ENCODE results near the gene ARHGAP32. TPM values are rescaled to one million over a fixed set of nuclear protein-coding genes. Genes with fewer than 3 reads are reported as not detected.

Gene ARHGAP32
- total RNA-seq, 1 donor from 2014 or later: 11.7 TPM

DNA sequence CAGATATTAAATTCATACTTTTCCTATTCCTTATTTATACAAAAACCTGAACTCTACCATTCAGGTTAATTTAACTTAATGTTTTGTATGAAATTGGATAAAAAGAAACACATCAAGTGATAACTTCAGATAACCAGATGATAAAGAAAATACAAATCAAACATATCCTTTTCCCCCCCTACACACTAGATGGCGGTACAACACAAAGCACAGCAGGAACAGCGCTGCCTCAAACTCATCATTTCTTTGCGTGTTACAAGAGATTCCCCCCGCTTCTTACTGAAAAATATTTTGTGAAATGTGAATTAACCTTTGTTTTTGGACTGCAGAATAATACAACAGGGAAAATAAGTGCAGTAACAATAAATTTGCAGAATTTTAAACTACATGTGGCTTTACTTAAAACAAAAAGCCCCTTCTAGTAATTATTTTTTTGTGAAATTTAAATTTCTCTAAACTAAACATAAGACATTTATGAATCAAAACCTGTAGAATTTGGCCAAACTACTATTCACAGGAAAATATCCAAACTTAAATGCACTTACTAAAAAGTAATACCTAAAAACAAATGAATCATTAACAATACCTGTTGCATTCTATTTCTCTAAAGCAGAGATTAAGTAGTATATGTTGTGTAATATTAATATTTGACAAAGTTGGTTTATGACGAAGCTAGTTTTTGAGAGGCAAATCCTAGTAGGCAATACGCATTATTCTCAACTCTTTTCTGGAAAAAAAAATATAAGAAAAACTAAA, 74.4 kb downstream of the ARHGAP32 start:
- DNase-seq (ENCODE audit: extremely low read depth, low read depth, low spot score): peak; percentile 44

DNA sequence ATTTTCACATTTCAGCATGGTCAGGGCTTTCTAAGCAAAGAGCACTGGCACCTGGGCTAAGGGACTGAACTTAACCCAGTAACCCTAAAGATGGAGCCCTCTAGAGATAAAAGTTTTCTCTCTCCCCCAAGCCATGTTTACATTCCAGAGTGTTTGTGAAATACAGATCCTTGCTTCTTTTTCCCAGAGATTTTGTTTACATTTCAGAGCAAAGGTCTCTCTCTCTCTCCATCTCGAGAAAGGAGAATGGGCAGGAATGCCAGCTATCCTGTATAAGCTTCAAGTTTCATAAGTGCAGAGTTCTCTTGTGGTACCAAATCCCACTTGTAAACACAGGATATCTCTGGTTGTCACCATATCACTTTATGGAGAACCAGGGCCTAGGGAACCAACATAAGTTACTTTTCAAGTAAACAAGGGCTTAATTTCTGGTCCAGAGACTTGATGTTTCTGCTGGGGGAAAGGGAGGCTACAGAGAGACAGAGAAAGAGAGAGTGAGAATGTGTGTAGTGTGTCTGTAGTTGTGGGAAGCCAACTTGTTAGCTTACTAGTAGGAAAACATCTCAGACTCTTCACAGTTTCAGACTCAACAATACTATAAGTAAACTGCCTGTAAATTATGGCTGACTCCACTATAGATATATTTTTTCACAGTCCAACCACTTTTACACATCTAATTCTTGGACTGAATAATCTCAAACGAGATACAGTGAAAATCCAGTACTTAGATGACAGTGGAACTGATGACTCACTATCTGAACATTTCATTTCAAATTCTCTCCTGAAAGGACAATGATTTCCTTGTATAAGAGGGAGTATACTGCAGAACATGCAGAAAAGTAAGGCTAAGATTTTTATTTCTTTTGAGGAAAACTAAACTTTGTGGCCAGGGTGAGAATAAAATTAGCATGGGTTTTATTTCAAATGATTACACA, 76.2 kb downstream of the ARHGAP32 start:
- no peak for DNase-seq (ENCODE audit: extremely low read depth, low read depth, low spot score)

DNA sequence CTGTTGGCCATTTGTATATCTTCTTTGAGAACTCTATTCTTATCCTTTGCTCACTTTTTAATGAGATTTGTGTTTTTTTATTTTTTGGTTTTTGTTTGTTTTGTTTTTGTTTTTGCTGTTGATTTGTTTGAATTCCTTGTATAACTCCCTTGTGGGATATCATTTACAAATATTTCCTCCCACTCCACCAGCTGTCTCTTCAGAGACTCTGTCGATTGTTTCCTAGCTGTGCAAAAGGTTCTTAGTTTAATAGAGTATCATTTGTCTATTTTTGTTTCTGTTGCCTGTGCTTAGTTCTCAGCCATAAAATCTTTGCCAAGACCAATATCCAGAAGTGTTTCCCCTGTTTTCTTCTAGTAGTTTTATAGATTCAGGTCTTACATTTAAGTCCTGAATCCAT, 82.4 kb downstream of the ARHGAP32 start:
- no peak for DNase-seq (ENCODE audit: extremely low read depth, low read depth, low spot score)

DNA sequence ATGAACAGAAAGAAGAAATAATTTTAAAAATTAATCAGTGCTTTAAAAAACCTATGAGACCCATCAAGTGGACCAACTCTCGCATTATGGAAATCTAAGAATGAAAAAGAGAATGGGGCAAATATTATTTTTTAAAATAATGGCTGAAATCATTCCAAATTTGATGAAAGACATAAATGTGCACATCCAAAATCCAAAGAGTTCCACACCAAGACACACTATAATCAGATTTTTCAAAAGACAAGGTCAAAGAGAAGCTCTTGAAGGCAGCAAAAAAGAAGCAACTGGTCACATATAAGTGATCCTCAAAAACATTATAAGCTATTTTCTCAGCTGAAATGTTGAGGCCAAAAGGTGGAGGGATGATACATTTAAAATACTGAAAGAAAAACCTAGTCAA, 85.3 kb downstream of the ARHGAP32 start:
- DNase-seq (ENCODE audit: extremely low read depth, low read depth, low spot score): no peak

DNA sequence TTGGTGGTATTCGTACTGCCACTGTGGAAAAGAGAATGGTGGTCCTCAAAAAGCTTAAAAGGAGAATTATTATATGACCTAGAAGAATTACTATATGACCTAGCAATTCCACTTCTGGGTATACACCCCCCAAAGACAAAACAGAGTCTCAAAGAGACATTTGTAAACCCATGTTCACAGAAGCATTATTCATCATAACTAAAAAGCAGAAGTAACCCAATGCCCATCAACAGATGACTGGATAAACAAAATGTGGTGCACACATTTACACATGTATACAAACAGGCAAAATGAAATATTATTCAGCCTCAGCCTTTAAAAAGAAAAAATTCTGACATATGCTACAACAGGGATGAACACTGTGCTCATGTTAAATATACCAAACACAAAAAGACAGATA, 89.4 kb downstream of the ARHGAP32 start:
- DNase-seq (ENCODE audit: extremely low read depth, low read depth, low spot score): no peak

DNA sequence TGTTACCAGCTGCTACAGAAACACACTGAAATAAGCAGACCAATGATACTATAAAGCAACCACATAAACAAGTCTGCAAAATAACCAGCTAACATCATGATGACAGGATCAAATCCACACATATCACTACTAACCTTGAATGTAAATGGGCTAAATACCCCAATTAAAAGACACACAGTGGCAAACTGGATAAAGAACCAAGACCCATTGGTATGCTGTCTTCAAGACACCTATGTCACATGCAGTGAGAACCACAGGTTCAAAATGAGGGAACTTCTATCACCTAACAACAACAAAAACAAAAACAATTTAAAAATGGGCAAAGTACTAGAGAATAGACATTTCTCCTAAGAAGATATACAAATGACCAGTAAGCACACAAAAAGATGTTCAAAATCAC, 89.9 kb downstream of the ARHGAP32 start:
- DNase-seq (ENCODE audit: extremely low read depth, low read depth, low spot score): no peak

DNA sequence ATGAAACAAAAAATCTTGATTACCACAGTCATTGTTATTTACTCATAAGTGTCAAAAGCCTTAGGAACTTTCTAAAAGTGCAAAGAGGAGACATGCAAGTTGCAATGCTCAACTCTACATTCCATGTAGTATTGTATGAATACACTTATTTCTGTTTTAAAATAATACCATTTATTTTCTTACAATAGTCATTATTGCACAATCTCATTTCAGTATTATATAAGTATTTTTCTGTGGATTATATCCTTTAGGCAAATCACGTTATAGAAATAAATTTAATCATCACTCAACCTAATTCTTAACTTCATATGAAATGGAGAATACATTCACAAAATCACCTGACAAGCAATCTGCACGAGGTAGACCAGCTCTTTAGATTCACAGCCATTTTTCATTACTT, 98.8 kb downstream of the ARHGAP32 start:
- DNase-seq (ENCODE audit: extremely low read depth, low read depth, low spot score): no peak

DNA sequence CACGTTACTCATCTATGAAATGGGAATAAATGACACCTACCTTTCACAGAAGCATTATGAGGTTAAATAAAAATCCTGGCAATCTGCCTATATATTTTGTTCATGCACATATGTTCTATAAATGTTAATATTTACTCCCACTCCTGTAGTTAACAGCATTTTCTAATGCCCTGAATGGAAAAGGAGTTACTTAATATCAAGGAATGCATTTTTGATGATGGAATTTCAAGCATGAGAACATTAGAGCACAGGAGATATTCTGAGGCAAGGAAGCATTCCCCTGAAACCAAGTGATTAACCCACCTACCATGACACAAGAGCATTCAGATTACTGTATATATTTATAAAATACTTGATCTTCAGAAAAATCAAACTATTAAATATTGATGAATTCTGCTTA, 102.1 kb downstream of the ARHGAP32 start:
- no peak for DNase-seq (ENCODE audit: extremely low read depth, low read depth, low spot score)

DNA sequence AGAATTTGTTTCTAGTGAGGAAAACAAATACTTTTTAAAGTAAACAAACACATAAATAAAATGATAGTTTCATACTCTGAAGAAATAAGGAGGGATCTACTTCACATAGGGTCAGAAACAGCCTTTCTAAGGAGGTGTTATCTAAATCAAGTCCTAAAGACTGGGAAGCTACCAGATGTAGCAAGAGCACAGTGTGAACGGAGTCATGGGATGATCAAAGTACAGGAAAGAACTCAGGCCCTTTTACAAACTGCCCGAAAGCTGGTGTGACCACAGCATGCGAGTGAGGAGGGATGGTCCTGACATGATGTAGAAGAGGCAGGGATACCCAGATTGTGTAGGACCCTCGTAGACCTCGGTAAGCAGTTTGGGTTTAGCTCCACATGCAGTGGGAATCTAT, 102.8 kb downstream of the ARHGAP32 start:
- no peak for DNase-seq (ENCODE audit: extremely low read depth, low read depth, low spot score)

DNA sequence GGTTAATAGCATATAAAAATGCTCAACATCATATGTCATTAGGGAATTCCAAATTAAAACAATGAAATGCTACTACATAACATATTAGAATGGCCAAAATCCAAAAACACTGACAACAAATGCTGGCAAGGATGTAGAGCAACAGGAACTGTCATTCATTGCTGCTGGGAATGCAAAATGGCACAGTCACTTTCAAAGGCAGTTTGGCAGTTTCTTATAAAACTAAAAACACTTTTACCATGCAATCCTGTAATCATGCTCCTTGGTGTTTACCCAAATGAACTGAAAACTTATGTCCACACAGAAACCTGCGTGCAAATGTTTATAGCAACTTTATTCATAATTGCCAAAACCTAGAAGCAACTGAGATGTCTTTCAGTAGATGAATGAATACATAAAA, 105.1 kb downstream of the ARHGAP32 start:
- no peak for DNase-seq (ENCODE audit: extremely low read depth, low read depth, low spot score)

DNA sequence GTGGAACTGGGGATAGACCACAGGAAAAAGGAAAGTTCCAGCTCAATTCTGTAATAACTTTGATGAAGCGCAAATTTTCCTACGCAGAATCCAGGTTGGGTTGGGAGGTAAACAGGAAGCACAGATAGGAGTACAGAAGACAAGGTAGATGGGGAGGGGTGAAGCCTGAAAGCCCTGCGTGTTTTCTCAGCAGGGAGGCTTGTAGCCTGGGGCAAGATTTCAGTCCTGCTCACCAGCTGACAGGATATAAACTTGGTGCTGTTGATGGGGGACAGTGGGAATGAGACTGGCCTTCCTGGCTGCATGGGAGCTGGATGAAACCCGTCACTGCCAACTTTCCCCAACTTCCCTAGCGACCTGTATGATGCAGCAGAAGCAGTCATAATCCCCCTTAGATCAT, 114.9 kb downstream of the ARHGAP32 start:
- DNase-seq (ENCODE audit: extremely low read depth, low read depth, low spot score): no peak

DNA sequence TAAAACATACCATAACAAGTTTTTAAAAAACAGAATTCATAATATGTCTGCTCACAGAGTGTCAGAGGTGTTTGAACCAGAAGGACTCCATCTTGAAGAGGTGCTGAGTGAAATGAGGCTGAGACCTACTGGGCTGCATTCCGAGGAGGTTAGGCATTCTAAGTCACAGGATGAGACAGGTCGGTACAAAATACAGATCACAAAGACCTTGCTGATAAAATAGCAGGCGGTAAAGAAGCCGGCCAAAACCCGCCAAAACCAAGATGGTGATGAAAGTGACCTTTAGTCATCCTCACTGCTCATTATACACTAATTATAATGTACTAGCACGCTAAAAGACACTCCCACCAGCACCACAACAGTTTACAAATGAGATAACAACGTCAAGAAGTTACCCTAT, 116.4 kb downstream of the ARHGAP32 start:
- no peak for DNase-seq (ENCODE audit: extremely low read depth, low read depth, low spot score)

DNA sequence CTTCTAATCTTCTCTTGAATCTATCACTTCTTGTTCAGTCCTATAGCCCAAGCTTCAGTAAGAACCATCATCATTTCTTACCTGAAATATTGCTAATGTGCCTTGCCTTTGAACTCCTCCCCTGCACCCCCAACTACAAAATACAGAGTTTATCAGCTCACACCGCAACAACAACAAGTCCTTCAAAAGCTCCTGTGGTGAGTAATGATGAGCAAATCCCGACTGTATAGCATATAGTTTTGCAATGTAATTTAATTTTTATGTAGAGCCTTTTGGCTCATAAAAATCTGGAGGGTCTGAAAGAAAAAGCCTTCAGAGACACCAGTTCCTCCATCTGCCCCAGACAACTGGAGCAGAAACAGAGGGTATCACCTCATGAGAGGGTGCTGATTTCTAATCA, 124.7 kb downstream of the ARHGAP32 start:
- DNase-seq (ENCODE audit: extremely low read depth, low read depth, low spot score): no peak

DNA sequence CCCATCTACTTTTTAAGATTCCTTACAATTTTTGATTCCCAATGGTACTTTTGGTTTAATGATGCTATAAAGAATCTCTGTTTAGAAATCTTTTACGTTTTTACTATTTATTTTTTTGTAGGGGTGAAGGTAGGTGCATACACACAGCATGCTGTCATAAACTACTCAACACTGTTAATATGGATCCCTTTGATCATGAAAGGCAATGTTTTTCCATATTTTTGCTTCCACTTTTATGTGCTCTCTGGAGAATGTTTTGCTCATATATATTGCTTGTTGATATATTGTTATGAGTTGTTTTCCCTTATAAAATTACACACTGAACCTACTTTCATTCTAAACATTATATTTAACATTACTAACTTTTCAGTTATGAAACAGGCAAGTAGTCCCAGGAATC, 125.9 kb downstream of the ARHGAP32 start:
- no peak for DNase-seq (ENCODE audit: extremely low read depth, low read depth, low spot score)

DNA sequence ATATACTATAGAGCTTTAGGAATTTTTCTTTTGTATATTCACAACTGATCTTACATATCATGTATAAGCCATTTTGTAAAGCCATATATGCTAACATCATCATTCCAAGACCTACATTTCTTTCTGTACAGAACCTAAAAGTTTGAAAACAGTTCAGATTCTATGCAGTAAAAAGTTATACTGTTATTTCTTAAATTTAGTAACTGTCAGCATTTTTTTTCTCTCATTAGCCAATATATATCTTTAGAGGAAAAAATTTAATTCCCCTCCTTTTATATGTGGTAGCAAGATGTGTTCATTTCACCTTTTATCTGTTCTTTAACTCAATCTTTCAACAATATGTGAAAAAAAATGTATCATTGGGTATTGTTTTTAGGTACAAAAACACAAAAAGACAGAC, 129.0 kb downstream of the ARHGAP32 start:
- DNase-seq (ENCODE audit: extremely low read depth, low read depth, low spot score): no peak

DNA sequence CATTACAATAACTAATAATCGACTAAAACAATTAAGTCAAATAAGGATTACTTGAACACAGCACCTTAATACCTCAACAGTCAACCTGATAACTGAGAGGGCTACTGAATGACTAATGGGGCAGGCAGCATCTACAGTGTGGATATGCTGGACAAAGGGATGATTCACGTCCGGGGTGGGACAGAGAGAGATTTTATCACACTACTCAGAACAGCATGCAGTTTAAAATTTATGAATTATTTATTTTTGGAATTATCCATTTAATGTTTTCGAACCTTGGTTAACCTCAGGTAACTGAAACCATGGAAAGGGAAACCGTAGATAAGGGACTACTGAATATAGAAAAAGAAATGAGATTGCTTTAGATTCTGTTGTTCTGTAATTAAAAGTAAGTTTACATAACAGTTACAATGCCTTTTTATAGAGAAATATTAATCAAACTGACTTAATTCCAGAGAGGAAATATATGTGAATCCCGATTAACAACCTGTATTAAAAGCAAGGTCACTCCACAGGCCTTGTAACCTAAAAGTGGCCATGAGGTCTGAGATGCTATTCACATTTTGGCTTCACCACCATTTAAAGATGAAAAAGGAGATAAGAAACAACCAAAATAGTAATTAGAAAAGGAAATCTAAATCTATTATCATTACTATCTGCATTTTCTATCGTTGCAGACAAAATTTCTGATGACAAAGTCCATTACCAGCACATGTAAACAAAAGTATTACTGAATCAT, 130.5 kb downstream of the ARHGAP32 start:
- DNase-seq (ENCODE audit: extremely low read depth, low read depth, low spot score): no peak

DNA sequence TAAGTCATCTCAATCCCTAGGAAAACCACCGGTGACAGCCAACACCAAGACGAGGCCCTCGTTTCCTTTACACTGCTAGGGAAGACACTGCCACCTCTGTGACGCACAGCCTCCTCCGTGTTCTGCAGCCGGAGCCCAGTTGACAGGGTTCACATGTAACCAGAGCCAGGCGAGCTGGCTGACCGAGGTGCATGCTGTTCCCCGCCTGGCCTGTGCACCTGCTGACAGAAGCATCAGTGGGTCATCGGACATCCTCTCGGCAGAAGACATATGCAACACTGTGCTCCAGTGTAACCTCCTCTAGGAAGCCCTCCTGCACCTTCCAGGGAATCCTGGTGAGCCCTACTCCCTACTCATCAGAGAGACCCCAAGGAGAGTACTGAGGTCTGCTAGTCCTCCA, 135.2 kb downstream of the ARHGAP32 start:
- no peak for DNase-seq (ENCODE audit: extremely low read depth, low read depth, low spot score)

DNA sequence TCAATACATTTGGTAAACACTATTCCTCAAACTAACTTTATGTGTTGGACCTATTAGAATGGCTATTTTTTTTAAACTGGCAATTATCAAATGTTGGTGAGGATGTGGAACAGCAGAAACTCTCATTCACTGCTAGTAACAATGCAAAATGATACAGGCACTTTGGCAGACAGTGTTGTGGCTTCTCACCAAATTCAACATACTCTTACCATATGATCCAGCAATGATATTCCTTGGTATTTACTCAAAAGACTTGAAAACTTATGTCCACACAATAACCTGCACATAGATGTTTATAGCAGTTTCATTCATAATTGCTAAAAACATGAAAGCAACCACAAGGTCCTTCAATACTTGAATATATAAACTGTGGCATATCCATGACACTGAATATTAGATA, 136.9 kb downstream of the ARHGAP32 start:
- no peak for DNase-seq (ENCODE audit: extremely low read depth, low read depth, low spot score)

DNA sequence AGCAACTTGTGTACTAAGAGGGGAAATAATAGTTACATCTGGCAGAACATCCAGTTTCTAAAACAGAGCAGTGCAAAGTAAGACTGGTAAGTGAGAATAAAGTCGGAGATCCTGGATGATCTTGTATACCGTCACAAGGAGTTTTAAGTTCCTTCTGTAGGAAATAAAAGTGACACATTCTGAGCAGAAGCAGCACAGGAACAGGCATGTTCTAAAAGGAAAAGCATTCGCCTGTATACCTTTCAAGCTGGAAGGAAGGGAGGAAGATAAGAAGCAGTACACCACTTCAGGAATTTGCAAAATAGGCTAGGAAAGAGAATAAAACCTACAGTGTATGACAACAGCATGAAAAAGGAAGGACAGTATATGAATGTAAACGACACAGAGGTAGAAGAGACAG, 143.2 kb downstream of the ARHGAP32 start:
- DNase-seq (ENCODE audit: extremely low read depth, low read depth, low spot score): no peak

DNA sequence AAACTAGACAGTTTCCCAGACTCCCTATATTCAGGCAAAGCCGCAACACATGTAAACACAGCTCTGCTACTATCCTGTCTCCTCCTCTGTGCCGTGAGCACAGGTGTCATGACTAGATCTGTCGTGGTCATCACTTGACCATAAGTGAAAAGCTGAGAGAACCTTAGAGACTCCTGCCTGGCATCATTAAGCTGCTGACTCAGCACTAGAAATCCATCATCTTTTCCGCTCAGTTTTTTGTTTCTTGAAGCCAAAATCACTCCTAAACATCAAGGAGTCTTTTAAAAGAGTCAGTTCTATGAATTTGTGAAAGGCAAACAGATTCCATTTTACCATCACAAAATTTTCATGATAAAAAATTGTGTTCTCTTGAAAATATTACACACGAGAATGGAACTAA, 147.0 kb downstream of the ARHGAP32 start:
- no peak for DNase-seq (ENCODE audit: extremely low read depth, low read depth, low spot score)

DNA sequence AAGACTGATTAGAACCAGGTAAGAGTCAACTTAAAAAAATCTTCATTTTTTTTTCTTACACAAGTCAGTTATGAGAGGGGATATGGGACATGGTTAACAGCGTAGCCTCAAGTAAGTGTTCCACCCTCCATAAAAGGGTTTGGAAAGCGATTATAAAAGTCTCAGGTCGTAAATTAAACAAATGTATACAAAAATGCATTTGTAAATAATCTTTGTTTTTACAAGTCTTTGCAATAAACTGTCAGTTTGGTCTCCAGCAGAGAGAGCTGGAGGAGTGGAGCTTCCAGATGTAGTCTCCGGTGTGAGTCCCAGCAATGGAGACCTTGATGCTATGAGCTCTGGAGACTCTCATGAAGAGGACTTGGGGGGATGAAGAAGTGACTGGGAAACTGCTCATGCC, 149.6 kb downstream of the ARHGAP32 start:
- no peak for DNase-seq (ENCODE audit: extremely low read depth, low read depth, low spot score)

Measured in glomerular endothelial cell (primary cell).